Measurements from ENCODE around the gene TGM1.

TGM1 gene

DNA sequence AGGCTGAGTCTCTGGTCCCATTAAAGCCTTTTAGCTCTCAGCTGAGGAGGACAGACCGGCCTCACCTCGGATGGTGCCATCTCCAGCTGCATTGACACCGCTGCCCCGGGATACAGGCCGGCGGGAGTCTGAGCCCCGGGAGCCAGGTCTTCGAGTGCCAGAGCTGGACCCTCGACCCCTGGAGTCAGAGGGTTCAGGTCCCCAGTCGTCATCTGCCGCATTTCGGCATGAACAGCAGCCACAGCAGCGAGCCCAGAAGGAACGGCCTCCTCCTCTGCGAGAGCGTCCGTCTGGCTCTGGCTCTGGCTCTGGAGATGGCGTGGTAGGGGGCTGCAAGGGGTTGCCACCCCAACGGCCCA lies 1.0 kb downstream of the TGM1 start:
- Histone ChIP-seq H3K14ac (ENCODE audit: low read length) (no peak overlapping the region), H3K4me3 (ENCODE audit: low read length in 2 of 2) (no peak overlapping the region), H4K91ac (ENCODE audit: low read depth, low read length, poor library complexity) (no peak overlapping the region), H2BK120ac (ENCODE audit: low read depth, low read length) (no peak overlapping the region), H3K36me3 (replicated peaks in 1 of 2; ENCODE audit: control insufficient read depth in 2 of 2, insufficient read depth in 2 of 2, low read length in 2 of 2) (peaks cover 5 to 7% of the 10 kb centered on the region in 2 donors), H3K4me2 (ENCODE audit: insufficient read depth, low read length, poor library complexity, severe bottlenecking) (no peak overlapping the region), H2BK5ac (ENCODE audit: low read length) (no peak overlapping the region), H3K79me1 (ENCODE audit: low read depth, low read length) (no peaks in the 10 kb centered on the region), H3K27me3 (ENCODE audit: control insufficient read depth in 3 of 3, insufficient read depth in 3 of 3, low read depth in 1 of 3, low read length in 3 of 3) (no peaks in the 10 kb centered on the region), H3K4me1 (ENCODE audit: control insufficient read depth in 2 of 2, insufficient read depth in 1 of 2, low read depth in 1 of 2, low read length in 2 of 2) (no peaks in the 10 kb centered on the region), H2AFZ (ENCODE audit: low read length) (no peak overlapping the region), H3K9ac (ENCODE audit: low read depth, low read length, poor library complexity) (peak overlapping the region; percentile 9), H2BK12ac (ENCODE audit: low read length) (no peak overlapping the region), H3K27ac (replicated peaks; ENCODE audit: low read length) (no peak overlapping the region), H3K23ac (ENCODE audit: low read depth, low read length, poor library complexity) (no peak overlapping the region), H3K4ac (ENCODE audit: low read length) (no peak overlapping the region), H2BK15ac (ENCODE audit: low read length) (no peak overlapping the region), H3K9me3 (replicated peaks in 1 of 2; ENCODE audit: control insufficient read depth in 2 of 2, insufficient read depth in 1 of 2, low read depth in 1 of 2, low read length in 2 of 2) (no peaks in the 10 kb centered on the region), H2AK5ac (ENCODE audit: low read depth, low read length) (no peak overlapping the region), H3K18ac (ENCODE audit: low read length) (no peak overlapping the region), H4K8ac (ENCODE audit: low read depth, low read length) (no peak overlapping the region)
- no peak for DNase-seq (ENCODE audit: low spot score)
- no CpG with 5 or more reads among the region's 19 CpGs for WGBS, 2 donors (ENCODE audit: extremely low coverage in 2 of 2, insufficient read length in 2 of 2, insufficient replicate concordance in 1 of 2)

DNA sequence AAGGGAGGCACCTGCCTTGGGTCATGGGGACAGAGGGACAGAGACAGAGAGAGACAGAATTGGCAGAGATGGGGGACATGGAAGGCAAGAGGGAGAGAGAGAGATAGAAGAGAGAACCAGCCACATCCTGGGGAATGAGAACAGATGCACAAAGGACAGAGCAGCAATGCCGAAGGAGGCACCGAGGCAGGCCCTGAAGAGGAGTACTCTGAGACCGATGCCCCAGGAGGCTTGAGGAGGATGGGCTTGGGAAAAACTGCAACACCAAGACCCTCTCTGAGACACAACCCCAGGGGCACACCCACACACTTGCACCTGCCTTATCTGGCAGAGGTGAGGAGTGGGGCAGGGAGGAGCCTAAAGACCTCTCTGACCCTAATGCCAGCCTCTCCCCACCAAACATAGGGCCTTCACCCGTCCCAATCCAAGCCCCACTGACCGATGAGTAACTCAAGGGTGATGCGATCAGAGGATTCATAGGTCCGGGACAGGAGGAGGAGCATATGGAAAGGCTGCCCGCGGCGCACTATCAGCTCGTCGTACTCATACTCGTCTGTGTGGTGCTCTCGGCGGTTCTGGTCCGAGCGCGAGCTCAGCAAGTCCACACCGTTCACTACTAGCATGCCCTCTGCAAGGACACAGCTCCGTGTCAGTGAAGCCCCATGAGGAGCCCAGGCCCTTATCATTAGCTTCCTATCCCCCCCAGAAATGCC lies 1.6 kb downstream of the TGM1 start:
- H2AK5ac ChIP-seq (ENCODE audit: low read depth, low read length), result no peak overlapping the region
- H3K9me3 ChIP-seq (replicated peaks in 1 of 2; ENCODE audit: control insufficient read depth in 2 of 2, insufficient read depth in 1 of 2, low read depth in 1 of 2, low read length in 2 of 2), result no peaks in the 10 kb centered on the region
- peak overlapping the region; percentile 38 for H3K9ac ChIP-seq (ENCODE audit: low read depth, low read length, poor library complexity)
- H2BK15ac ChIP-seq (ENCODE audit: low read length), result no peak overlapping the region
- H3K14ac ChIP-seq (ENCODE audit: low read length), result no peak overlapping the region
- no peak overlapping the region for H3K18ac ChIP-seq (ENCODE audit: low read length)
- no peak overlapping the region for H2BK12ac ChIP-seq (ENCODE audit: low read length)
- no peak overlapping the region for H3K4ac ChIP-seq (ENCODE audit: low read length)
- no peak overlapping the region for H3K27ac ChIP-seq (replicated peaks; ENCODE audit: low read length)
- peaks cover 2 to 4% of the 10 kb centered on the region in 2 donors for H3K36me3 ChIP-seq (replicated peaks in 1 of 2; ENCODE audit: control insufficient read depth in 2 of 2, insufficient read depth in 2 of 2, low read length in 2 of 2)
- H3K79me1 ChIP-seq (ENCODE audit: low read depth, low read length), result no peaks in the 10 kb centered on the region
- no peak overlapping the region for H2BK5ac ChIP-seq (ENCODE audit: low read length)
- no peak overlapping the region for H3K4me3 ChIP-seq (ENCODE audit: low read length in 2 of 2)
- no peak overlapping the region for H4K8ac ChIP-seq (ENCODE audit: low read depth, low read length)
- no peaks in the 10 kb centered on the region for H3K4me1 ChIP-seq (ENCODE audit: control insufficient read depth in 2 of 2, insufficient read depth in 1 of 2, low read depth in 1 of 2, low read length in 2 of 2)
- no peak overlapping the region for H2BK120ac ChIP-seq (ENCODE audit: low read depth, low read length)
- whole genome bisulfite sequencing, 2 donors (ENCODE audit: extremely low coverage in 2 of 2, insufficient read length in 2 of 2, insufficient replicate concordance in 1 of 2), result no CpG with 5 or more reads among the region's 20 CpGs
- H3K23ac ChIP-seq (ENCODE audit: low read depth, low read length, poor library complexity), result no peak overlapping the region
- H3K4me2 ChIP-seq (ENCODE audit: insufficient read depth, low read length, poor library complexity, severe bottlenecking), result no peak overlapping the region
- DNase-seq (ENCODE audit: low spot score), result no peak
- H2AFZ ChIP-seq (ENCODE audit: low read length), result no peak overlapping the region
- H4K91ac ChIP-seq (ENCODE audit: low read depth, low read length, poor library complexity), result no peak overlapping the region
- H3K27me3 ChIP-seq (ENCODE audit: control insufficient read depth in 3 of 3, insufficient read depth in 3 of 3, low read depth in 1 of 3, low read length in 3 of 3), result no peaks in the 10 kb centered on the region

DNA sequence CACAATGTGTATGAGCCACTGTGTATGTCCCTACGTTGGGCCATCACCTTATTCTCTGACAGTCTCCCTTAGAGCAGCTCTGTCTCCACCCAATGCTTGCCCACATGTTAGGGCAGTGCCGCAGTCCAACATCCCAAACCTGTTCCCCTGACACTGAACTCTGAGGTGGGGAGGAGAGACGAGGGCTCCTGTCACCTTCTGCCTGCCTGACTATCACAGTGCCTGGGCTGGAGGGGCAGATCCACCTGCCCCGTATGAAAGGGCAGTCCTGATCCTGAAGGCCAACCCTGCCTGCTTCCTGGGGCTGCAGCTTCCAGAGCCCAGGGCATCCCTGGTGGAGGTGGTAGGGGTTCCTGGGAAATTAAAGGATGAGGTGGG lies 2.2 kb downstream of the TGM1 start:
- Histone ChIP-seq H3K4me3 (ENCODE audit: low read length in 2 of 2) (peak overlapping the region in 1 of 2 donors; percentile 16), H3K4me2 (ENCODE audit: insufficient read depth, low read length, poor library complexity, severe bottlenecking) (no peak overlapping the region), H2AK5ac (ENCODE audit: low read depth, low read length) (no peak overlapping the region), H4K8ac (ENCODE audit: low read depth, low read length) (no peak overlapping the region), H2AFZ (ENCODE audit: low read length) (no peak overlapping the region), H3K4ac (ENCODE audit: low read length) (no peak overlapping the region), H3K4me1 (ENCODE audit: control insufficient read depth in 2 of 2, insufficient read depth in 1 of 2, low read depth in 1 of 2, low read length in 2 of 2) (no peaks in the 10 kb centered on the region), H3K18ac (ENCODE audit: low read length) (no peak overlapping the region), H3K27me3 (ENCODE audit: control insufficient read depth in 3 of 3, insufficient read depth in 3 of 3, low read depth in 1 of 3, low read length in 3 of 3) (no peaks in the 10 kb centered on the region), H4K91ac (ENCODE audit: low read depth, low read length, poor library complexity) (no peak overlapping the region), H3K9me3 (replicated peaks in 1 of 2; ENCODE audit: control insufficient read depth in 2 of 2, insufficient read depth in 1 of 2, low read depth in 1 of 2, low read length in 2 of 2) (no peaks in the 10 kb centered on the region), H3K79me1 (ENCODE audit: low read depth, low read length) (no peaks in the 10 kb centered on the region), H2BK15ac (ENCODE audit: low read length) (no peak overlapping the region), H2BK12ac (ENCODE audit: low read length) (no peak overlapping the region), H2BK120ac (ENCODE audit: low read depth, low read length) (no peak overlapping the region), H3K27ac (replicated peaks; ENCODE audit: low read length) (no peak overlapping the region), H3K36me3 (replicated peaks in 1 of 2; ENCODE audit: control insufficient read depth in 2 of 2, insufficient read depth in 2 of 2, low read length in 2 of 2) (no peaks in the 10 kb centered on the region), H2BK5ac (ENCODE audit: low read length) (no peak overlapping the region), H3K23ac (ENCODE audit: low read depth, low read length, poor library complexity) (no peak overlapping the region), H3K14ac (ENCODE audit: low read length) (no peak overlapping the region), H3K9ac (ENCODE audit: low read depth, low read length, poor library complexity) (peak overlapping the region; percentile 9)
- no CpG with 5 or more reads among the region's 4 CpGs for WGBS, 2 donors (ENCODE audit: extremely low coverage in 2 of 2, insufficient read length in 2 of 2, insufficient replicate concordance in 1 of 2)
- no peak for DNase-seq (ENCODE audit: low spot score)

DNA sequence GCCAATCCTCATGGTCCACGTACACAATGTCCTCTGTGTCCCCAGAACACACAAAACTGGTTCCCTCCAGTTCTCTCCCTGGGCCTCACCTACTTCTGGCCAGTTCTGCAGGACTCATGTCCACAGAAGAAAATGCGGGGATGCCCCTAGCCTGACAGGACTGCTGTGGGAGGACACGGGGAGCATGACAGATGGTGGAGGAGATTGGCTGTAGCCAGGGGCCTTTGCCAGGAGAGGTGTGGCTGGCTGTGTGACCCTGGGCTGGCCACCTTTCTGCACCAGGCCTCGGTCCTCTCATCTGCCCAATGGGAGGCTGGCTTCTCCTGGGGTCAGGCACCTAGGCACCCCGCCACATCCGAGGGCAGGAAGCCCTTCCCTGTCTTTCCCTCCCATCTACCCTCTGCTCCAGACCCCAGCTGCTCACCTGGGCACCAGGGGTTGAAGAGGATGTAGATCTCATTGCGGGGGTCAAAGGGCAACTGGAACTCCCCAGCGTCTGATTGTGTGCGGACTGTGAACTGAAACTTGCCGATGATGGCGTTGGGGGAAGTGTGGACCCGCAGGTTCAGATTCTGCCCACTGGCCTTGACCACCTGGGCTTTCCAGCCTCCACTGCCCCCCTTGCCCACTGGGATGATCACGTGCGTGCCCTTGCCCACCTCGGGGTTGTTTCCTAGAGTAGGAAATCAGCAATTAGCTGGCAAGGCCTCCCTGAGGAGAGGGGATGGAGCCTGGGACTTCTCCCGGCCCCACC lies 2.8 kb downstream of the TGM1 start:
- H3K4me3 ChIP-seq (ENCODE audit: low read length in 2 of 2), result peak overlapping the region in 1 of 2 donors; percentile 16
- H4K8ac ChIP-seq (ENCODE audit: low read depth, low read length), result no peak overlapping the region
- H3K27me3 ChIP-seq (ENCODE audit: control insufficient read depth in 3 of 3, insufficient read depth in 3 of 3, low read depth in 1 of 3, low read length in 3 of 3), result no peaks in the 10 kb centered on the region
- no peaks in the 10 kb centered on the region for H3K9me3 ChIP-seq (replicated peaks in 1 of 2; ENCODE audit: control insufficient read depth in 2 of 2, insufficient read depth in 1 of 2, low read depth in 1 of 2, low read length in 2 of 2)
- H3K27ac ChIP-seq (replicated peaks; ENCODE audit: low read length), result no peak overlapping the region
- H3K4me1 ChIP-seq (ENCODE audit: control insufficient read depth in 2 of 2, insufficient read depth in 1 of 2, low read depth in 1 of 2, low read length in 2 of 2), result no peaks in the 10 kb centered on the region
- no peak overlapping the region for H2AK5ac ChIP-seq (ENCODE audit: low read depth, low read length)
- H3K79me1 ChIP-seq (ENCODE audit: low read depth, low read length), result no peaks in the 10 kb centered on the region
- H2BK5ac ChIP-seq (ENCODE audit: low read length), result no peak overlapping the region
- H3K4me2 ChIP-seq (ENCODE audit: insufficient read depth, low read length, poor library complexity, severe bottlenecking), result no peak overlapping the region
- H4K91ac ChIP-seq (ENCODE audit: low read depth, low read length, poor library complexity), result no peak overlapping the region
- no CpG with 5 or more reads among the region's 16 CpGs for WGBS, 2 donors (ENCODE audit: extremely low coverage in 2 of 2, insufficient read length in 2 of 2, insufficient replicate concordance in 1 of 2)
- H3K18ac ChIP-seq (ENCODE audit: low read length), result no peak overlapping the region
- H2BK12ac ChIP-seq (ENCODE audit: low read length), result no peak overlapping the region
- H3K36me3 ChIP-seq (replicated peaks in 1 of 2; ENCODE audit: control insufficient read depth in 2 of 2, insufficient read depth in 2 of 2, low read length in 2 of 2), result no peaks in the 10 kb centered on the region
- H3K9ac ChIP-seq (ENCODE audit: low read depth, low read length, poor library complexity), result peak overlapping the region; percentile 9
- DNase-seq (ENCODE audit: low spot score), result no peak
- no peak overlapping the region for H3K23ac ChIP-seq (ENCODE audit: low read depth, low read length, poor library complexity)
- H2BK120ac ChIP-seq (ENCODE audit: low read depth, low read length), result no peak overlapping the region
- H3K14ac ChIP-seq (ENCODE audit: low read length), result no peak overlapping the region
- H2AFZ ChIP-seq (ENCODE audit: low read length), result no peak overlapping the region
- no peak overlapping the region for H2BK15ac ChIP-seq (ENCODE audit: low read length)
- no peak overlapping the region for H3K4ac ChIP-seq (ENCODE audit: low read length)
